Peyer's patch (tissue), 4 donors: ENCODE results near the gene SRBD1. TPM values are rescaled to one million over a fixed set of nuclear protein-coding genes. Genes with fewer than 3 reads are reported as not detected.

Source experiments
- DNase-seq, 3 donors: peaks; one replicate each; pipeline ENCODE4 v3.0.0-alpha.2; 2017 to 2019
- H3K27ac ChIP-seq, 4 donors: fragments of 200-600 bp; sonication (generic); one replicate each; pipeline ENCODE4 v1.5.1; 2016 to 2019
- H3K27me3 ChIP-seq, 2 donors: fragments of 200-600 bp; sonication (generic); one replicate each; pipeline ENCODE4 v1.5.1; 2019
- H3K36me3 ChIP-seq, 3 donors: fragments of 200-600 bp; sonication (generic); one replicate each; pipeline ENCODE4 v1.5.1; 2016 to 2019
- H3K4me1 ChIP-seq, 4 donors: fragments of 200-600 bp; sonication (generic); one replicate each; pipeline ENCODE4 v1.5.1; 2016 to 2019
- H3K4me3 ChIP-seq, 4 donors: fragments of 200-600 bp; sonication (generic); 1 replicate in 3 of 4; 2 replicates in 1 of 4; pipeline ENCODE4 v1.5.1; 2016 to 2019; ENCODE audit warnings: mild to moderate bottlenecking in 1 of 4
- H3K9me3 ChIP-seq, 4 donors: fragments of 200-600 bp; sonication (generic); one replicate each; pipeline ENCODE4 v1.5.1; 2016 to 2019; ENCODE audit warnings: mild to moderate bottlenecking in 1 of 4
- POLR2A ChIP-seq, 2 donors: fragments of 450-650 bp; IDR thresholded peaks; one replicate each; pipeline ENCODE4 v1.5.1; 2017; ENCODE audit warnings: antibody characterized with exemption in 2 of 2, mild to moderate bottlenecking in 2 of 2, moderate library complexity in 2 of 2
- total RNA-seq, 4 donors: library from RNA; depleted of rRNA; stranded (reverse); fragments of >200 nt; gene quantifications; one replicate each; pipeline ENCODE4 v1.1.0, GENCODE V29; 2016
- TF ChIP-seq, protein P1 (sequence below), 6 experiments: fragments of 450-650 bp in 4 of 6; fragments of 200-600 bp in 2 of 6; sonication (generic) in 1 of 6; IDR thresholded peaks; one replicate each; pipeline ENCODE4 v1.5.1; 2017 to 2019; ENCODE audit warnings: antibody characterized with exemption in 6 of 6, mild to moderate bottlenecking in 3 of 6, moderate library complexity in 1 of 6

The SRBD1 gene
- total RNA-seq, 4 donors from 2014 or later: 14.9 to 32.2 (median 22.5) TPM

DNA sequence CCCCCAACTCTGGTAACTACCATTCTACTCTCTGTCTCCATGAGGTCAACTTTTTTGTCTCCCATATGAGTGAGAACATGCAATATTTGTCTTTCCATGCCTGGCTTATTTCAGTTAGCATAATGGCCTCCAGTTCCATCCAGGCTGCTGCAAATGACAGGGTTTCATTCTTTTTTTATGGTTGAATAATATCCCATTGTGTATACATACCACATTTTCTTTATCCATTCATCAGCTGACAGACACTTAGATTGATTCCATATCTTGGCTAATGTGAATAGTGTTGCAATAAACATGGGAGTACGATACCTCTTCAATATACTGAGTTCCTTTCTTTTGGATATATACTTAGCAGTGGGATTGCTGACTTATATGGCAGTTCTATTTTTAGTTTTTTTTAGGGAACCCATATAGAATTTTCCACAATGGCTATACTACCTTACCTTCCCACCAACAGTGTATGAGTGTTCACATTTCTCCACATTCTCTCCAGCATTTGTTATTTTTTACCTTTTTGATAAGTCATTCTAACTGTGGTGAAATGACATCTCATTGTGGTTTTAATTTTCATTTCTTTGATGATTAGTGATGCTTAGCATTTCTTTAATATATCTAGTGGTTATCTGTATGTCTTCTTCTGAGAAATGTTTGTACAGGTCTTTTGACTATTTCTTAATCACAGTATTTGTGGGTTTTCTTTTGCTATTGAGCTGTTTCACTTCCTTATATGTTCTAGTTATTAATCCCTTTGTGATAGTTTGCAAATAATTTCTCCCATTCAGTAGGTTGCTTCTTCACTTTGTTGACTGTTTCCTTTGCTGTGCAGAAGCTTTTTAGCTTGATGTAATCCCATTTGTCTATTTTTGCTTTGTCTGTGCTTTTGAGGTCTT is 112.2 kb downstream of the SRBD1 start:
- no peak for DNase-seq
- H3K4me1 ChIP-seq: no peaks in the 10 kb centered on the region
- TF ChIP-seq, protein P1, sequence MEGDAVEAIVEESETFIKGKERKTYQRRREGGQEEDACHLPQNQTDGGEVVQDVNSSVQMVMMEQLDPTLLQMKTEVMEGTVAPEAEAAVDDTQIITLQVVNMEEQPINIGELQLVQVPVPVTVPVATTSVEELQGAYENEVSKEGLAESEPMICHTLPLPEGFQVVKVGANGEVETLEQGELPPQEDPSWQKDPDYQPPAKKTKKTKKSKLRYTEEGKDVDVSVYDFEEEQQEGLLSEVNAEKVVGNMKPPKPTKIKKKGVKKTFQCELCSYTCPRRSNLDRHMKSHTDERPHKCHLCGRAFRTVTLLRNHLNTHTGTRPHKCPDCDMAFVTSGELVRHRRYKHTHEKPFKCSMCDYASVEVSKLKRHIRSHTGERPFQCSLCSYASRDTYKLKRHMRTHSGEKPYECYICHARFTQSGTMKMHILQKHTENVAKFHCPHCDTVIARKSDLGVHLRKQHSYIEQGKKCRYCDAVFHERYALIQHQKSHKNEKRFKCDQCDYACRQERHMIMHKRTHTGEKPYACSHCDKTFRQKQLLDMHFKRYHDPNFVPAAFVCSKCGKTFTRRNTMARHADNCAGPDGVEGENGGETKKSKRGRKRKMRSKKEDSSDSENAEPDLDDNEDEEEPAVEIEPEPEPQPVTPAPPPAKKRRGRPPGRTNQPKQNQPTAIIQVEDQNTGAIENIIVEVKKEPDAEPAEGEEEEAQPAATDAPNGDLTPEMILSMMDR (IDR thresholded peaks at IDR 0.05): no peak

GRCh38 chr2:45497355-45497754 is 113.7 kb downstream of the SRBD1 start:
- TF ChIP-seq, protein P1 (IDR thresholded peaks at IDR 0.05): no peak
- TF ChIP-seq POLR2A (IDR thresholded peaks at IDR 0.05): no peak
- Histone ChIP-seq H3K27ac (no peak overlapping the region), H3K36me3 (peaks cover 0 to 6% (median 0%) of the 10 kb centered on the region in 3 donors), H3K4me3 (no peak overlapping the region), H3K9me3 (peaks cover 0 to 8% (median 0%) of the 10 kb centered on the region in 4 donors), H3K27me3 (no peaks in the 10 kb centered on the region), H3K4me1 (no peaks in the 10 kb centered on the region)
- DNase-seq: no peak

More for the DNA sequence above, 112.2 kb downstream of the SRBD1 start:
- peaks cover 0 to 8% (median 0%) of the 10 kb centered on the region in 4 donors for H3K9me3 ChIP-seq
- H3K36me3 ChIP-seq: peaks cover 0 to 6% (median 0%) of the 10 kb centered on the region in 3 donors
- no peaks in the 10 kb centered on the region for H3K27me3 ChIP-seq
- H3K27ac ChIP-seq: no peak overlapping the region
- no peak overlapping the region for H3K4me3 ChIP-seq

GRCh38 chr2:45496869-45497268 is 114.2 kb downstream of the SRBD1 start:
- TF ChIP-seq, protein P1 (IDR thresholded peaks at IDR 0.05): no peak
- no peak for TF ChIP-seq POLR2A (IDR thresholded peaks at IDR 0.05)
- H3K4me3 ChIP-seq: no peak overlapping the region
- peaks cover 0 to 7% (median 0%) of the 10 kb centered on the region in 4 donors for H3K9me3 ChIP-seq
- H3K27me3 ChIP-seq: no peaks in the 10 kb centered on the region
- peaks cover 0 to 6% (median 0%) of the 10 kb centered on the region in 3 donors for H3K36me3 ChIP-seq
- H3K27ac ChIP-seq: no peak overlapping the region
- no peaks in the 10 kb centered on the region for H3K4me1 ChIP-seq
- DNase-seq: no peak

DNA sequence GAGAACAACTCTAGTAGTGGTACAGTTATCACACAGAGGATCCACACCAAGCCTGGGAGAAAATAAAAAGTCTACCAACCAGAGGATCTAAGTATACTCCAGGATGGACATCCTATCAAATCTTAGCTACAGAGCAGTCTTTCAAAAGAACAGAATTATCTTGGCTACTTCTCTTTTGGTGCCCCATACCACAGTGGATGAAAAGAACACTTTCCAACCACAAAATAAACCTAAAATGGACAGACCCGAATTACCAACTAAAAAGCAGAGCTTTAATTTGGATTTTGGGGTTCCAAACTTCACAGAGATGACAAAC is 116.1 kb downstream of the SRBD1 start:
- no peak for DNase-seq
- Histone ChIP-seq H3K27ac (no peak overlapping the region), H3K4me1 (no peaks in the 10 kb centered on the region), H3K27me3 (no peaks in the 10 kb centered on the region), H3K4me3 (no peak overlapping the region), H3K9me3 (no peaks in the 10 kb centered on the region), H3K36me3 (no peaks in the 10 kb centered on the region)
- no peak for TF ChIP-seq POLR2A (IDR thresholded peaks at IDR 0.05)
- TF ChIP-seq, protein P1 (IDR thresholded peaks at IDR 0.05): no peak

- Histone ChIP-seq H3K4me3 (no peak overlapping the region), H3K27me3 (no peaks in the 10 kb centered on the region), H3K4me1 (no peaks in the 10 kb centered on the region), H3K9me3 (no peaks in the 10 kb centered on the region), H3K36me3 (no peaks in the 10 kb centered on the region), H3K27ac (no peak overlapping the region)
- no peak for TF ChIP-seq POLR2A (IDR thresholded peaks at IDR 0.05)
- TF ChIP-seq, protein P1 (IDR thresholded peaks at IDR 0.05): peak in 5 of 6 experiments; percentile 40 to 86 (median 82)
- DNase-seq: no peak
Observed at GRCh38 chr2:45494275-45494977, 116.6 kb downstream of the SRBD1 start.
